ENCODE data around the gene GALNT6. TPM values are rescaled to one million over a fixed set of nuclear protein-coding genes. Genes with fewer than 3 reads are reported as not detected.

GALNT6 gene
- total RNA-seq, 1 experiment from 2014 or later, result 27.6 TPM

- no peak for TF ChIP-seq CTCF (IDR thresholded peaks at IDR 0.05; ENCODE audit: unreplicated experiment)
- BruUV-seq (replicated peaks), result no TSS peak
- Mint-ChIP-seq H3K27me3 (ENCODE audit: insufficient read depth, unreplicated experiment) (no peaks in the 10 kb centered on the region), H3K36me3 (ENCODE audit: insufficient read depth, unreplicated experiment) (peaks cover 16% of the 10 kb centered on the region), H3K4me3 (ENCODE audit: unreplicated experiment) (no peak overlapping the region), H3K4me1 (ENCODE audit: insufficient read depth, unreplicated experiment) (peaks cover 21% of the 10 kb centered on the region), H3K27ac (ENCODE audit: low read depth, unreplicated experiment) (peak overlapping the region; percentile 42), H3K9me3 (ENCODE audit: unreplicated experiment) (no peaks in the 10 kb centered on the region)
- no peak for DNase-seq (ENCODE audit: unreplicated experiment)
- ChIA-PET CTCF (interaction anchor here (0.7 to 2.2 kb wide), 5 partner anchors 10 to 454 kb away, joined by 4 to 16 read pairs (median 6); no protein-coding TSS in a partner anchor), POLR2A (interaction anchor here (1.6 to 4.3 kb wide), 2 partner anchors 18 to 89 kb away, joined by 6 to 54 read pairs; partner anchors contain the start of gene GALNT6)
- intact Hi-C loops (cut with micrococcal nuclease), result no loop called here
Observed at GRCh38 chr12:51370667-51371066, 20.5 kb downstream of the GALNT6 start.

GRCh38 chr12:51369581-51369980 is 21.6 kb downstream of the GALNT6 start:
- DNase-seq (ENCODE audit: unreplicated experiment), result no peak
- no peak overlapping the region for H3K4me3 Mint-ChIP-seq (ENCODE audit: unreplicated experiment)
- no peaks in the 10 kb centered on the region for H3K9me3 Mint-ChIP-seq (ENCODE audit: unreplicated experiment)
- H3K36me3 Mint-ChIP-seq (ENCODE audit: insufficient read depth, unreplicated experiment), result peaks cover 11% of the 10 kb centered on the region
- ChIA-PET POLR2A (interaction anchor here (1.2 kb wide), 1 partner anchor 14 kb away, joined by 4 read pairs; no protein-coding TSS in a partner anchor), CTCF (interaction anchor here (0.9 kb wide), 1 partner anchor 16 kb away, joined by 4 read pairs; no protein-coding TSS in a partner anchor)
- peak overlapping the region; percentile 8 for H3K27ac Mint-ChIP-seq (ENCODE audit: low read depth, unreplicated experiment)
- peaks cover 21% of the 10 kb centered on the region for H3K4me1 Mint-ChIP-seq (ENCODE audit: insufficient read depth, unreplicated experiment)
- TF ChIP-seq CTCF (IDR thresholded peaks at IDR 0.05; ENCODE audit: unreplicated experiment), result no peak
- no peaks in the 10 kb centered on the region for H3K27me3 Mint-ChIP-seq (ENCODE audit: insufficient read depth, unreplicated experiment)
- intact Hi-C loops (cut with micrococcal nuclease), result no loop called here
- no TSS peak for BruUV-seq (replicated peaks)

GRCh38 chr12:51368640-51369517 is 22.3 kb downstream of the GALNT6 start:
- ChIA-PET CTCF (no interaction called here), POLR2A (interaction anchor here (1.2 kb wide), 1 partner anchor 15 kb away, joined by 4 read pairs; no protein-coding TSS in a partner anchor)
- TF ChIP-seq CTCF (IDR thresholded peaks at IDR 0.05; ENCODE audit: unreplicated experiment), result no peak
- peaks cover 21% of the 10 kb centered on the region for H3K4me1 Mint-ChIP-seq (ENCODE audit: insufficient read depth, unreplicated experiment)
- H3K4me3 Mint-ChIP-seq (ENCODE audit: unreplicated experiment), result no peak overlapping the region
- H3K36me3 Mint-ChIP-seq (ENCODE audit: insufficient read depth, unreplicated experiment), result peaks cover 9% of the 10 kb centered on the region
- DNase-seq (ENCODE audit: unreplicated experiment), result no peak
- H3K27me3 Mint-ChIP-seq (ENCODE audit: insufficient read depth, unreplicated experiment), result no peaks in the 10 kb centered on the region
- no TSS peak for BruUV-seq (replicated peaks)
- no peaks in the 10 kb centered on the region for H3K9me3 Mint-ChIP-seq (ENCODE audit: unreplicated experiment)
- peak overlapping the region; percentile 8 for H3K27ac Mint-ChIP-seq (ENCODE audit: low read depth, unreplicated experiment)
- intact Hi-C loops (cut with micrococcal nuclease), result no loop called here

GRCh38 chr12:51365276-51365675 is 25.9 kb downstream of the GALNT6 start:
- TF ChIP-seq CTCF (IDR thresholded peaks at IDR 0.05; ENCODE audit: unreplicated experiment), result no peak
- Mint-ChIP-seq H3K4me1 (ENCODE audit: insufficient read depth, unreplicated experiment) (peaks cover 7% of the 10 kb centered on the region), H3K27ac (ENCODE audit: low read depth, unreplicated experiment) (no peak overlapping the region), H3K27me3 (ENCODE audit: insufficient read depth, unreplicated experiment) (no peaks in the 10 kb centered on the region), H3K4me3 (ENCODE audit: unreplicated experiment) (no peak overlapping the region), H3K9me3 (ENCODE audit: unreplicated experiment) (no peaks in the 10 kb centered on the region), H3K36me3 (ENCODE audit: insufficient read depth, unreplicated experiment) (peaks cover 9% of the 10 kb centered on the region)
- no TSS peak for BruUV-seq (replicated peaks)
- ChIA-PET POLR2A (no interaction called here), CTCF (interaction anchor here (1.0 to 1.8 kb wide), 2 partner anchors 56 to 511 kb away, joined by 3 to 4 read pairs; no protein-coding TSS in a partner anchor)
- DNase-seq (ENCODE audit: unreplicated experiment), result no peak
- intact Hi-C loops (cut with micrococcal nuclease), result no loop called here
